HCT116 (cell line): ENCODE data around the gene CHN1.

ENCODE experiments used
- CTCF ChIP-seq, 3 experiments: fragments of 200-600 bp in 1 of 3; sonication (generic) in 1 of 3; IDR thresholded peaks in 2 of 3; conservative IDR thresholded peaks in 1 of 3; 2 replicates each; pipeline ENCODE4 v1.5.1; 2012 to 2017; ENCODE audit warnings: low read depth in 2 of 3, low read length in 2 of 3, antibody characterized with exemption in 1 of 3, borderline replicate concordance in 1 of 3, control low read depth in 1 of 3, mild to moderate bottlenecking in 1 of 3, mixed read lengths in 1 of 3, mixed run types in 1 of 3, moderate library complexity in 1 of 3; ENCODE audit not compliant: insufficient read depth in 1 of 3
- FOSL1 ChIP-seq: IDR thresholded peaks from 2 replicates; pipeline ENCODE4 v1.6.1; 2012; ENCODE audit warnings: low read depth
- RAD21 ChIP-seq: IDR thresholded peaks from 2 replicates; pipeline ENCODE4 v1.6.1; 2012; ENCODE audit warnings: low read depth, mild to moderate bottlenecking

GRCh38 chr2:174878537-174879147 is 126.5 kb downstream of the CHN1 start:
- TF ChIP-seq CTCF (IDR thresholded peaks at IDR 0.05 in 2 of 3, conservative IDR thresholded peaks at IDR 0.05 in 1 of 3; ENCODE audit: borderline replicate concordance in 1 of 3, insufficient read depth in 1 of 3, low read depth in 2 of 3, low read length in 2 of 3) (no peak), FOSL1 (no peak), RAD21 (no peak)
